Prostate gland (tissue), 2 donors: Measurements from ENCODE around the gene PSMB4. TPM values are rescaled to one million over a fixed set of nuclear protein-coding genes. Genes with fewer than 3 reads are reported as not detected.
A peak's percentile ranks its signal among the peaks of the same experiment; 100 is the strongest.

Source experiments
- DNase-seq: peaks from one replicate; pipeline ENCODE4 v3.0.0-alpha.2; 2019; ENCODE audit warnings: low spot score
- H3K27ac ChIP-seq, 2 donors: fragments of 200-600 bp; sonication (generic); 2 replicates each; pipeline ENCODE4 v1.5.1; 2017 to 2019
- H3K27me3 ChIP-seq: fragments of 200-600 bp; sonication (generic); replicated peaks from 2 replicates; pipeline ENCODE4 v1.5.1; 2019; ENCODE audit not compliant: insufficient read depth
- H3K36me3 ChIP-seq, 2 donors: fragments of 200-600 bp; sonication (generic); 1 replicate in 1 of 2; 2 replicates in 1 of 2; pipeline versions ENCODE4 v1.5.1 to v1.8.1; 2017 to 2019
- H3K4me1 ChIP-seq: fragments of 200-600 bp; sonication (generic); replicated peaks from 2 replicates; pipeline ENCODE4 v1.5.1; 2019
- H3K4me3 ChIP-seq, 2 donors: fragments of 200-600 bp; sonication (generic); 2 replicates each; pipeline ENCODE4 v1.5.1; 2017 to 2019
- H3K9me3 ChIP-seq: fragments of 200-600 bp; sonication (generic); 2 replicates; pipeline ENCODE4 v1.5.1; 2017
- CTCF ChIP-seq, 4 experiments: fragments of 200-600 bp in 2 of 4; fragments of 450-650 bp in 2 of 4; sonication (generic) in 2 of 4; IDR thresholded peaks; 1 replicate in 3 of 4; 2 replicates in 1 of 4; pipeline ENCODE4 v1.5.1; 2016 to 2019; ENCODE audit warnings: antibody characterized with exemption in 4 of 4, mild to moderate bottlenecking in 2 of 4, moderate library complexity in 2 of 4
- POLR2A ChIP-seq: fragments of 450-650 bp; IDR thresholded peaks from one replicate; pipeline ENCODE4 v1.6.1; 2016; ENCODE audit warnings: antibody characterized with exemption, mild to moderate bottlenecking
- POLR2AphosphoS5 ChIP-seq: sonication (generic); formaldehyde crosslinking; IDR thresholded peaks from one replicate; pipeline ENCODE4 v1.6.1; 2017; ENCODE audit warnings: antibody characterized with exemption
- WGBS: methylation state at CpG from one replicate; pipeline ENCODE4 v1.1.5; 2018; 5-methylcytosine and 5-hydroxymethylcytosine counted together
- intact Hi-C: fragments of 100-400 bp; cut with DNase I; formaldehyde crosslinking; loops from one replicate; pipeline ENCODE4 v1.14.2; 2022
- total RNA-seq, 2 donors: library from RNA; depleted of rRNA; stranded (reverse); fragments of >200 nt; gene quantifications; one replicate each; pipeline ENCODE4 v1.1.0, GENCODE V29; 2016

The PSMB4 gene
- total RNA-seq, 2 donors from 2014 or later: 229 to 275 TPM

DNA sequence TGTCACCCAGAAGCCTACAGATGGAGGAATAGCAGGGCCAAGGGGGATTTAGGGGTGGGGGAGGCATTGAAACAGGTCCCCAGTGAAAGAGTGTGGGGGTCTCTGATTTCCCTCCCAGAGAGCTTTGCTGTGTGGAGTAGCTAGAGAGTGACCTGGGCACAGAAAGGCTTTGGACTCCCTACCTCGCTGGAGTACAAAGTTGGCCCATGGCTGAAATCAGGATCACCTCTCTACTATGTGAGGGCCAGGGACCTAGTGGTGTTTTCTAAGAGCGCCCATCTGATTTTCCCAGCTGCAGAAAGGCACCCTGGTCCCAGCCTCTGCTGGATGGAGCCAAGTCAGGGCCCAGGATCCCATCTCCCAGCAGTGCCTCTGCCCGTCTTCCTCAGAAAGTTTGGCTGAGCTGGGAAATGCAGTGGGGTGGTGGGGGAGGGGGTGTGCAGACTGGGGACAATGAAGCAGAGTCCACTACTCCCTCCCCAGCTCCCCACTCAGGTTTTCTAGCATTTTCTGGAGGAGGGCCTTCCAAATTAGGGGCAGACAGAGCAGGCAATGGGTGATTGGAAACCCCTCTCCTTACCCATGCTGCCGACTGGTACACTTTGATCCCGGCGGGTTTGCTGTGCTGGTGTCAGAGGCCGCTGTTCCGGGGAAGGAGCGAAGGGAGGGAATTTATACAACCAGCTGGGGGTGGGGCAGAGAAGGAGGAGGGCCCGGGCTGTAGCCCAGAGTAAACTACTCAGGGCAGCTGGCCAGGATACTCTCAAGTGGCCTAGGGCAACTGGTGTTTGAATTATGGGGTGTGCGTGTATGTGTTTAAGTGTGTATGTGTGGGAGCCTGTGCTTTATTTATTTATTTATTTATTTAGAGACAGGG is 27.1 kb upstream of the PSMB4 start, which contains the start of gene SELENBP1:
Gene SELENBP1 (minus strand): TSS at position 648 of the 877 bp plus-strand sequence. CDS start 64 bp downstream, at position 584.
- Histone ChIP-seq H3K9me3 (no peaks in the 10 kb centered on the region), H3K27ac (peak within 1 kb of the TSS; percentile 63 to 75), H3K27me3 (no peaks in the 10 kb centered on the region), H3K4me1 (peaks cover 11% of the 10 kb centered on the region), H3K4me3 (peak within 1 kb of the TSS; percentile 24 to 36), H3K36me3 (no peaks in the 10 kb centered on the region)
- intact Hi-C loops: no loop called here
- peak; percentile 75 for TF ChIP-seq POLR2A
- TF ChIP-seq CTCF (IDR thresholded peaks at IDR 0.05): no peak
- peak; percentile 83 for TF ChIP-seq POLR2AphosphoS5
- peak; percentile 89 for DNase-seq
- 14% methylated on average over 11 of the region's 11 CpGs for WGBS

- intact Hi-C loops: no loop called here
- H3K4me1 ChIP-seq: peaks cover 11% of the 10 kb centered on the region
- WGBS: 88% methylated on average over 14 of the region's 14 CpGs
- H3K4me3 ChIP-seq: no peak overlapping the region
- no peaks in the 10 kb centered on the region for H3K27me3 ChIP-seq
- H3K36me3 ChIP-seq: no peaks in the 10 kb centered on the region
- TF ChIP-seq POLR2AphosphoS5 (no peak), CTCF (IDR thresholded peaks at IDR 0.05) (no peak), POLR2A (no peak)
- no peaks in the 10 kb centered on the region for H3K9me3 ChIP-seq
- DNase-seq: no peak
- no peak overlapping the region for H3K27ac ChIP-seq
Measured at GRCh38 chr1:151373196-151373595, 26.2 kb upstream of the PSMB4 start.

DNA sequence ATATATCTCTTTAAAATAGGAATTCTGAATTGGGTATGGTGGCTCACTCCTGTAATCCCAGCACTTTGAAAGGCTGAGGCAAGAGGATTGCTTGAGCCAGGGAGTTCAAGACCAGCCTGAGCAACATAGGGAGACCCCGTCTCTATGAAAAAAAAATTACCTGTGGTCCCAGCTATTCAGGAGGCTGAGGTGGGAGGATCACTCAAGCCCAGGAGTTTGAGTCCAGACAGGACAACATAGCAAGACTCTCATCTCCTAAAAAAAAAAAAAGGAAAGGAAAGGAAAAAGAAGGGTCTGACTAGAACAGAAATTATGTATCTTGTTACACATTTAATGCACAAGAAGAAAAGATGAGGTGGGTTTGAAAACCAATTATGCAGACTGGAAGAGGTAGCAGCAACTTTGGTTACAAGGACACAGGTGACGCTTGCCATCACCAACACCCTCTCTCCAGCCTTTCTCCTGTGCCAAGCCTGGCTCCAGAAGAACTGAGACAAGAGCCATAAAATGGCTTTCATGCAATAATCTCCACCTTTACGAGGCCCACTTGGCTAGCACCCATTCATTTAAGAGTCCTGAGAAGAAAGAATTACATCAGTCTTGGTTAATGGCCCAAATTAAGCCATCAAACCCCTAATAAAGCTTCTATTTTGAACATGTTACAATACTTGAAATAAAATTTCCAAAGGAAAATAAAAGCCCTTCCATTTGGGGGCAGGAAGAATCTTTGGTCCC is 22.1 kb upstream of the PSMB4 start:
- Histone ChIP-seq H3K9me3 (no peaks in the 10 kb centered on the region), H3K4me3 (no peak overlapping the region), H3K27me3 (no peaks in the 10 kb centered on the region), H3K4me1 (peaks cover 1% of the 10 kb centered on the region), H3K36me3 (no peaks in the 10 kb centered on the region), H3K27ac (no peak overlapping the region)
- WGBS: 45% methylated on average over 3 of the region's 3 CpGs
- intact Hi-C loops: no loop called here
- DNase-seq: peak; percentile 75
- TF ChIP-seq CTCF (IDR thresholded peaks at IDR 0.05): no peak
- TF ChIP-seq POLR2A: no peak
- TF ChIP-seq POLR2AphosphoS5: peak; percentile 87

DNA sequence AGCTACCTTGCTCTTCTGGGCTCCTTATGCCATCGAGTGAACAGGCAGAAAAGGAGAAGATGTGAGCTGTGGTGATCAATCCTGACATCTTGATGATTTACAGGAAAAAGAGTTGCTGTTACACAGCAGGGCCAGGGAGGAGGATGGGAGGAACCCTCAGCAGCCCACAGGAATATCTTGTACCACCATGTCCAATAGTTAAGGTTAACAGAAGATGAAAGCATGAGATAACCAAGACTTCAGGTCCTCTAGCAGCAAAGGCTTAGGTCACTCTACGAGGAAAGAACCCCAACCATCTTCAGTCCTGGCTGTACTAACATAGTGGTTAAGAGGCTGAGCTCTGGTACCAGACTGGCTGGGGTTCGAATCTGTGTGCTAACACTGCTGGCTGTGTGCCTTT is 14.8 kb upstream of the PSMB4 start:
- Histone ChIP-seq H3K4me3 (no peak overlapping the region), H3K27ac (no peak overlapping the region), H3K4me1 (no peaks in the 10 kb centered on the region), H3K27me3 (no peaks in the 10 kb centered on the region), H3K9me3 (no peaks in the 10 kb centered on the region), H3K36me3 (no peaks in the 10 kb centered on the region)
- intact Hi-C loops: no loop called here
- DNase-seq: no peak
- 50% methylated on average over 3 of the region's 3 CpGs for WGBS
- TF ChIP-seq POLR2AphosphoS5: no peak
- TF ChIP-seq POLR2A: no peak
- no peak for TF ChIP-seq CTCF (IDR thresholded peaks at IDR 0.05)
